ENCODE data around the gene HIRA.

DNA sequence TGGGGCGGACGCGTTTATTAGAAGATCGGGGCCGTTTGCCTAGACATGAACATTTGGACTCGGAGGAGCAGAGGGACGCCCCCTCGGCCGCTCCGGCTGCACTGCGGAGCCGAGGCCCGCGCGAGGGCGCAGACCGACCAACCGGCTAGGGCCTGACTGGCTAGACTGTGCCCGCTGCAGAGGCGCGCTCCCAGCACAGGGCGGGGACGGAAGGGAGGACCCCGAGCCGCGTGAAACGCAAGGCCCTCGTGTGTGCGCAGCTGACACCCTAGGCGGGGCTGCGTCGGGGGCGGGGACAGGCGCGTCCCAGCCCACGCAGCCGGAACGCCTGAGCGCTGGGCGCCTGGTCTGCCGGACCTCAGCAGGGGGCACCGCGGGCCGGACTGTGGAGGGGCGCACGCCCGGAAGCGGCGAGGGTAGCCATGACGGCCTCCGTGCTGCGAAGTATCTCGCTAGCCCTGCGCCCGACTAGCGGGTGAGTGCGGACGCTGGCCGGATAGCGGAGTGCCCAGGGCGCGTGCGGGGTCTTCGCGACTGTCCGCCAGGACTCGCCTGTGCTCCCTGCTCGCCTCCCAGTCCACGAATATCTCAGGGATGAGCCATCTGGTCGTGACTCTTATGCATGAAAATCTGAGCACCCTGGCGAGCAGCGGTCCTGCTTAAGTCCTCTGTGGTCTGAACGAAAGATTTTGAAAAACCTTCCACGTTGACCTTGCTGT is 759 bp upstream of the HIRA start, which contains the start of gene MRPL40:
- TF ChIP-seq CTCF (conservative IDR thresholded peaks at IDR 0.05 in 1 of 2, IDR thresholded peaks at IDR 0.05 in 1 of 2; ENCODE audit: extremely low read depth in 1 of 2, insufficient read depth in 1 of 2, low read depth in 1 of 2, low read length in 2 of 2) (no peak), EZH2 (IDR thresholded peaks at IDR 0.05; ENCODE audit: borderline replicate concordance, low read length) (no peak)
